HUES6 (cell line): Measurements from ENCODE around the gene TREML2.
"Not testable (repeated sequence)": the region's sequence is repeated elsewhere in the genome, so short reads cannot be mapped to it uniquely, and the experiment has no call there.

Source experiments
- H3K27ac ChIP-seq: 2 replicates; pipeline ENCODE4 v1.7.0; 2013; ENCODE audit warnings: low read depth, mild to moderate bottlenecking, low read length, inconsistent platforms
- H3K27me3 ChIP-seq: 2 replicates; pipeline ENCODE4 v1.6.1; 2013; ENCODE audit warnings: low read length; ENCODE audit not compliant: control insufficient read depth, insufficient read depth
- H3K36me3 ChIP-seq: 2 replicates; pipeline ENCODE4 v1.6.1; 2013; ENCODE audit warnings: low read length; ENCODE audit not compliant: control insufficient read depth, insufficient read depth
- H3K4me1 ChIP-seq: 2 replicates; pipeline ENCODE4 v1.6.1; 2013; ENCODE audit warnings: low read length; ENCODE audit not compliant: control insufficient read depth, insufficient read depth
- H3K4me3 ChIP-seq: 2 replicates; pipeline ENCODE4 v1.5.1; 2013; ENCODE audit warnings: low read depth, low read length
- H3K9ac ChIP-seq: one replicate; pipeline ENCODE4 v1.6.1; 2013; ENCODE audit warnings: mild to moderate bottlenecking, low read length
- H3K9me3 ChIP-seq: 2 replicates; pipeline ENCODE4 v1.6.1; 2013; ENCODE audit warnings: low read depth, low read length; ENCODE audit not compliant: control insufficient read depth, insufficient read depth

TREML2 gene

GRCh38 chr6:41189046-41189445 lies 11.9 kb downstream of the TREML2 start:
- not testable (repeated sequence) for H3K36me3 ChIP-seq, H3K9ac ChIP-seq, H3K27ac ChIP-seq, H3K4me1 ChIP-seq, H3K4me3 ChIP-seq, H3K27me3 ChIP-seq
- H3K9me3 ChIP-seq: peaks cover 18% of the 10 kb centered on the region

DNA sequence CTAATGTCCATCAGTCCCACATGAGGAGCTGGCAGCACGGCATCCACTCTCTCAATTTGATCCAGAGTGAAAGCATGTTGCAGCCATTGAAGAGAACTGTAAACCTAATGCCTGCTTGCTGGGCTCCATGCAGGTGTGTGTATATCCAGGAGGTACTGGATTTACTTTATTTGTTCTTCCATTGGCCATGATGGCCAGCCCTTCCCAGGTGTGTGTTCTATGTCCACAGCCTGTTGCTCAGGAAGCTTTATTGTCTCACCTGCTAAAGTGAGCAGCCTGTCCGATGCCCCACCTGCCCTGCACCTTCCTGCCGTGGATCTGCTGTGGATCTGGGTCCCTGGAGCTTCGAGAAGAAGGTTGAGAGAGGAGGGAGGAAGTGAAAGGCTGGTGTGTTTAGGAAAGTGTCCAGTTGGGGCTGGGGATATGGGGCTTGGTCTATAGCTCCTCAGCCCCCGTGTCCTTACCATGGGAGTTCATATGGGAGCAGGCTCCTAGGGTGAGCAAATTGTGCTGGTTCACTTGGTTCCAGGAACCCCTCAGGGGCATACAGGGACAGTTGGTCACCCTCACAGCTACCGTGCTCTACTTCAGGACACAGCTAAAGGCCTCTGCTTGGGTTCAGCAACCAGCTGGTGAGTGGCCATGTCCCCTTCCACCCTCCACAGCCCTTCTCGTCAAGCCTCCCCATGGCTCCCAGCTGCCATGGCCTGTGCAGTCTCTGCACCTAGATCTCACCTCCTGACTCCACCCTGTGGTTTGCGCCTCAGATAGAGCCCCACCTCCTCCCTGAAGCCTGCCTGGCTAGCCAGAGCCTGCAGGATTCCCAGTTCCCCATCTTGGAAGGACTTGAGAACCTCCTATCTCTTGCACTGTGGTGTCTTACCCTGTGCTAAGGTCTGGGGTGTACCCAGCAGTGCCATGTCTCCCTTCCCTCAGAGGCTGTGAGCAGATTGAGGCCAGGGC lies 12.7 kb downstream of the TREML2 start:
- no peaks in the 10 kb centered on the region for H3K36me3 ChIP-seq
- H3K4me1 ChIP-seq: no peaks in the 10 kb centered on the region
- no peak overlapping the region for H3K9ac ChIP-seq
- no peak overlapping the region for H3K27ac ChIP-seq
- no peaks in the 10 kb centered on the region; the same call in 1 of the 2 replicates for H3K27me3 ChIP-seq
- no peak overlapping the region for H3K4me3 ChIP-seq
- peaks cover 18% of the 10 kb centered on the region for H3K9me3 ChIP-seq

DNA sequence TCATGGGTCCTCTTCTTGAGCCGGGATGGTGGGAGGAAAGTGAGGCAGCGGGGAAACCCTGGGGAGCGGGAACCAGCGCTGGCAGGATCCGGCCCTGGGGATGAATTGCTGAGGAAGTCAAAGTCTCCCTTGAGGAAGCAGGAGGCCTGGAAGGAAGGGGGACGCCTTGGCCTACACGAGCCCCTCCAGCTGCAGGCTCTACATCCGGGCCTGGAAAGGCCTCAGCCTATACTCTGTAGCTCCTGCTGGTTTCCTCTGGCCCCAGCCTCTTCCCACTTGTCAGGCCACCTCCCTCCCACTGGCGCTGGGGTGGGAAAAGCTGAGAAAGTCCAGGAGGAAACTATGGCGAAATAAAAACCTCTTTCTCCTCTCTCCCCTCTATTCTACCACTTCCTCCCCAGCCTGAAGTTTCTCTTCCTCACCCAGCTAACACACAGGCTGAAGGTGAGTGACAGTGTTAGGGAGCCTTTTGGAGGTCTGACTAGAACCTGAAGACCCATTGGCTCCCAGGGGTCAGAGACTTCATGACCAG lies 14.9 kb downstream of the TREML2 start:
- no peak overlapping the region for H3K9ac ChIP-seq

DNA sequence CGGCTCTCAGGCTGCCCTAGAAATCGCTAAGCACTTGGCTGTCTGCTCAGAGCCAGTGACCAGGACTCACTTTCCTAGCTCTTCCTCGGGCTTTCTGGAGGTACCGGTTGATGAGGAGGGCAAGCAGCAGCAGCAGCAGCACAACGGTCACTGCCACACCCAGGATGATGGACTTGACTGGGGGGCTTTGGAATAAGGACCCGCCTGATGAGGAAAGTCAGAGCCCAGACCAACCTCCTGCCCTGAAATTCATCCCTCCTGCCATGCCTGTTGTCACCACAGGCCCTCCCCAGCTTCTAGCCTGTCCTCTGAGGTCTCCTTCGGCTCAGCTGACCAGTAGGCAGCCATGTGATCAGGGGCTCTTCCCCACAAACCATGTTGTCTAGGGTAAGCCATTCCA lies 16.2 kb downstream of the TREML2 start:
- Histone ChIP-seq H3K4me1 (0 out of 2 replicates have a peak, but pooled peaks cover 4% of the 10 kb centered on the region), H3K9ac (no peak overlapping the region), H3K27ac (no peak overlapping the region), H3K9me3 (peaks cover 7% of the 10 kb centered on the region), H3K27me3 (no peaks in the 10 kb centered on the region), H3K4me3 (no peak overlapping the region), H3K36me3 (no peaks in the 10 kb centered on the region)

More for the DNA sequence above, 14.9 kb downstream of the TREML2 start:
- H3K36me3 ChIP-seq: no peaks in the 10 kb centered on the region
- H3K27ac ChIP-seq: no peak overlapping the region
- H3K27me3 ChIP-seq: no peaks in the 10 kb centered on the region
- peaks cover 18% of the 10 kb centered on the region for H3K9me3 ChIP-seq
- no peak overlapping the region for H3K4me3 ChIP-seq
- 0 out of 2 replicates have a peak, but pooled peaks cover 4% of the 10 kb centered on the region for H3K4me1 ChIP-seq

GRCh38 chr6:41182069-41183034 lies 18.6 kb downstream of the TREML2 start:
- Histone ChIP-seq H3K27me3 (no peaks in the 10 kb centered on the region), H3K9me3 (no peaks in the 10 kb centered on the region), H3K9ac (no peak overlapping the region), H3K4me1 (0 out of 2 replicates have a peak, but pooled peaks cover 4% of the 10 kb centered on the region), H3K36me3 (no peaks in the 10 kb centered on the region), H3K4me3 (no peak overlapping the region), H3K27ac (no peak overlapping the region)

DNA sequence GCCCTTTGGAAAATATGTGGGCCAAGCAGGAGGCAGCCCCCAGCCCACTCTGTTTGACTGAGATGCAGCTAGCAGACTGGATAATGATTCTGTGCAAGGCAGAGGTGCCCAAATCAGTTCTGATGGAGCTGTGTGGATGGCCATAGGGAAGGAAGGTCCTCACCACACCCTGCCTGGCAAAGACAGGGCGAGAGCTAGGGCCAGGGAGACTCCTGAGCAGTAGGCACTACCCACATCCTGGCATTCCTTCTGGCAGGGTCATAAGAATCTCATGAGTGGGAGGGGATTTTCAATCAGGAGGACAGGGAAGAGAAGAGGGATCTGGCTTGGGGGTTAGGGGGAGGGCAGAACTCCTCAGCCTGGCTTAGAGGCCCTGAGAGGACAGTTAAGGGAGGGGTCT lies 19.4 kb downstream of the TREML2 start:
- no peaks in the 10 kb centered on the region for H3K36me3 ChIP-seq
- H3K4me3 ChIP-seq: no peak overlapping the region
- no peak overlapping the region for H3K9ac ChIP-seq
- H3K27me3 ChIP-seq: no peaks in the 10 kb centered on the region
- no peak overlapping the region for H3K27ac ChIP-seq
- H3K4me1 ChIP-seq: 0 out of 2 replicates have a peak, but pooled peaks cover 4% of the 10 kb centered on the region
- no peaks in the 10 kb centered on the region for H3K9me3 ChIP-seq

- H3K36me3 ChIP-seq: no peaks in the 10 kb centered on the region
- H3K4me3 ChIP-seq: no peak overlapping the region
- no peak overlapping the region for H3K27ac ChIP-seq
- no peaks in the 10 kb centered on the region for H3K9me3 ChIP-seq
- H3K9ac ChIP-seq: no peak overlapping the region
- H3K27me3 ChIP-seq: no peaks in the 10 kb centered on the region; the same call in 1 of the 2 replicates
- 0 out of 2 replicates have a peak, but pooled peaks cover 4% of the 10 kb centered on the region for H3K4me1 ChIP-seq
Measured at GRCh38 chr6:41179163-41179562, 21.8 kb downstream of the TREML2 start.

- no peak overlapping the region for H3K27ac ChIP-seq
- H3K4me1 ChIP-seq: 0 out of 2 replicates have a peak, but pooled peaks cover 4% of the 10 kb centered on the region
- no peak overlapping the region for H3K9ac ChIP-seq
- no peaks in the 10 kb centered on the region; the same call in 1 of the 2 replicates for H3K27me3 ChIP-seq
- H3K36me3 ChIP-seq: no peaks in the 10 kb centered on the region
- H3K4me3 ChIP-seq: no peak overlapping the region
- no peaks in the 10 kb centered on the region for H3K9me3 ChIP-seq
Measured at GRCh38 chr6:41177695-41178094, 23.3 kb downstream of the TREML2 start.

DNA sequence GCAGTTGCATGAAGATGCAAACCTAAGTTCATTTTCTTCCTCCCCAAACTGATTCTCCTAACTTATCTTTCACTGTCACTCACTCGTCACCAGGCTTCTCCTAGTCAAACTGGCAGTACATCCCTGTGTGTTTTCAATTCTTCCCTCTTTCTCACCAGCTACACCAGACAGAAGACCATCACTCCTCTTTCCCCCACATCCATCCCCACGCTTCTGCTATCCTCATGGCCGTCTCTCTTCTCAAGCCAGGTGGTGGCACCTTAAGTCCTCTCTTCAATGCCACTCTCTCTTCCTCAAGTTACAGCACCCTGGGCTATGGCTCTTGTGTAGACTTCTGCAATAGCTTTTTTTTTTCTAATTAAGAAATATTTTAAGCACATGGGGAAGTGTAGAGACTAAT lies 23.7 kb downstream of the TREML2 start:
- Histone ChIP-seq H3K9me3 (no peaks in the 10 kb centered on the region), H3K36me3 (no peaks in the 10 kb centered on the region), H3K27ac (no peak overlapping the region), H3K4me3 (no peak overlapping the region), H3K9ac (no peak overlapping the region), H3K27me3 (no peaks in the 10 kb centered on the region; the same call in 1 of the 2 replicates), H3K4me1 (0 out of 2 replicates have a peak, but pooled peaks cover 4% of the 10 kb centered on the region)

GRCh38 chr6:41176189-41176588 lies 24.8 kb downstream of the TREML2 start:
- no peak overlapping the region for H3K4me3 ChIP-seq
- peaks cover 5% of the 10 kb centered on the region for H3K4me1 ChIP-seq
- H3K27me3 ChIP-seq: no peaks in the 10 kb centered on the region; the same call in 1 of the 2 replicates
- H3K27ac ChIP-seq: no peak overlapping the region
- H3K9ac ChIP-seq: no peak overlapping the region
- no peaks in the 10 kb centered on the region for H3K36me3 ChIP-seq
- no peaks in the 10 kb centered on the region for H3K9me3 ChIP-seq
